Colonic mucosa (tissue), 4 donors: Measurements from ENCODE around the gene CDKAL1. TPM values are rescaled to one million over a fixed set of nuclear protein-coding genes. Genes with fewer than 3 reads are reported as not detected.
"Not testable (repeated sequence)": the region's sequence is repeated elsewhere in the genome, so short reads cannot be mapped to it uniquely, and the experiment has no call there.

Experiments
- DNase-seq: peaks from one replicate; pipeline ENCODE4 v3.0.0-alpha.2; 2020
- H3K27ac ChIP-seq: fragments of 200-600 bp; one replicate; pipeline ENCODE4 v1.8.0; 2021
- H3K27me3 ChIP-seq: fragments of 200-600 bp; one replicate; pipeline ENCODE4 v1.8.0; 2021
- H3K36me3 ChIP-seq: fragments of 200-600 bp; one replicate; pipeline ENCODE4 v1.8.0; 2021
- H3K4me1 ChIP-seq: fragments of 200-600 bp; one replicate; pipeline ENCODE4 v1.8.0; 2021; ENCODE audit warnings: mild to moderate bottlenecking
- H3K4me3 ChIP-seq: fragments of 200-600 bp; one replicate; pipeline ENCODE4 v1.8.0; 2021
- H3K9ac ChIP-seq, 2 donors: one replicate each; pipeline ENCODE4 v1.7.0; 2013; ENCODE audit warnings: control low read depth in 2 of 2, low read depth in 2 of 2, low read length in 2 of 2
- H3K9me3 ChIP-seq: fragments of 200-600 bp; one replicate; pipeline ENCODE4 v1.8.0; 2021
- CTCF ChIP-seq: fragments of 200-600 bp; IDR thresholded peaks from one replicate; pipeline ENCODE4 v1.8.0; 2022; ENCODE audit warnings: antibody characterized with exemption, mild to moderate bottlenecking
- intact Hi-C: fragments of 100-400 bp; cut with DNase I; formaldehyde crosslinking; loops from one replicate; pipeline ENCODE4 v1.14.1; 2022
- total RNA-seq, 2 donors: library from RNA; stranded (reverse); fragmentation: NEBNext Ultra II Directional in 1 of 2; extraction: Animal tissue kit (Norgen Biotek cat#: 25700) in 1 of 2; gene quantifications; one replicate each; pipeline ENCODE4 v1.2.1, GENCODE V29; 2021
- donor health status: healthy.
- donor health status: DM: no; HTN: no; CAD: no.
- donor health status: DM: no; HTN: no; CAD: no.

The CDKAL1 gene
- total RNA-seq, 2 donors from 2014 or later: 13.8 to 14.2 TPM

- no peak for TF ChIP-seq CTCF
- Histone ChIP-seq H3K27ac (no peak overlapping the region), H3K36me3 (no peaks in the 10 kb centered on the region), H3K27me3 (no peaks in the 10 kb centered on the region), H3K9ac (no peak overlapping the region), H3K4me1 (no peaks in the 10 kb centered on the region), H3K4me3 (no peak overlapping the region), H3K9me3 (no peaks in the 10 kb centered on the region)
- no peak for DNase-seq
- intact Hi-C loops: no loop called here
Measured at GRCh38 chr6:20719980-20720379, 185.7 kb downstream of the CDKAL1 start.

- H3K4me1 ChIP-seq, H3K9ac ChIP-seq, H3K27ac ChIP-seq, H3K36me3 ChIP-seq, H3K4me3 ChIP-seq, H3K27me3 ChIP-seq, intact Hi-C loops, DNase-seq, H3K9me3 ChIP-seq: not testable (repeated sequence)
Measured at GRCh38 chr6:20721121-20721520, 186.9 kb downstream of the CDKAL1 start.

GRCh38 chr6:20722455-20722854, 188.2 kb downstream of the CDKAL1 start:
- H3K27me3 ChIP-seq: no peaks in the 10 kb centered on the region
- no peaks in the 10 kb centered on the region for H3K4me1 ChIP-seq
- intact Hi-C loops: no loop called here
- no peak overlapping the region for H3K9ac ChIP-seq
- no peak overlapping the region for H3K4me3 ChIP-seq
- no peaks in the 10 kb centered on the region for H3K9me3 ChIP-seq
- no peaks in the 10 kb centered on the region for H3K36me3 ChIP-seq
- no peak for DNase-seq
- H3K27ac ChIP-seq: no peak overlapping the region
- TF ChIP-seq CTCF: no peak

GRCh38 chr6:20723236-20723635, 189.0 kb downstream of the CDKAL1 start:
- H3K36me3 ChIP-seq: no peaks in the 10 kb centered on the region
- DNase-seq: no peak
- no peak for TF ChIP-seq CTCF

GRCh38 chr6:20724443-20725190, 190.4 kb downstream of the CDKAL1 start:
- Histone ChIP-seq H3K4me3 (no peak overlapping the region), H3K4me1 (no peaks in the 10 kb centered on the region), H3K27ac (no peak overlapping the region), H3K27me3 (no peaks in the 10 kb centered on the region), H3K9ac (no peak overlapping the region), H3K36me3 (no peaks in the 10 kb centered on the region), H3K9me3 (no peaks in the 10 kb centered on the region)
- DNase-seq: no peak
- intact Hi-C loops: no loop called here
- TF ChIP-seq CTCF: no peak

More at GRCh38 chr6:20723236-20723635, 189.0 kb downstream of the CDKAL1 start:
- intact Hi-C loops: no loop called here
- no peaks in the 10 kb centered on the region for H3K27me3 ChIP-seq
- H3K9ac ChIP-seq: no peak overlapping the region
- H3K4me1 ChIP-seq: no peaks in the 10 kb centered on the region
- H3K4me3 ChIP-seq: no peak overlapping the region
- no peak overlapping the region for H3K27ac ChIP-seq
- H3K9me3 ChIP-seq: no peaks in the 10 kb centered on the region

- H3K9me3 ChIP-seq, H3K36me3 ChIP-seq, intact Hi-C loops, DNase-seq, H3K4me3 ChIP-seq, H3K4me1 ChIP-seq, H3K9ac ChIP-seq, H3K27ac ChIP-seq, H3K27me3 ChIP-seq: not testable (repeated sequence)
Measured at GRCh38 chr6:20725235-20725634, 191.0 kb downstream of the CDKAL1 start.
